ENCODE data around the gene SPAG5.
A peak's percentile ranks its signal among the peaks of the same experiment; 100 is the strongest.

SPAG5 gene

DNA sequence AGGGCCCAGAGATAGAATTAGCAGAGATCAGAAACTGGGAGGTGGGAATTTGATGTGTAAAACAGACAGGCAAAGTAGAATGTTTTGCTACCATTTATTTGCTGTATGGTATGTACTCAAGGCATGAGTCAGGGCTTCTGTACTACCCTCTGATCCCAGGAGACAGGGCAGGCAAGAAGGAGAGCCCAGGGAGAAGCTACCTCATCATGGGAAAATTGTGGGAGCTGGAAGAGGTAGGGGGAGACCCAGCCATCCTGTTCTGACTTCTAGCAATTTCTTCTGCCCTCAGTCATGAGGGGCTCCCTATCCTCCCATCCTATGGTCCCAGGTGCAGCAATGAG is 25.8 kb downstream of the SPAG5 start:
- Histone ChIP-seq H3K27me3 (ENCODE audit: control insufficient read depth, insufficient read depth, low read length, poor library complexity, severe bottlenecking) (peaks cover 27% of the 10 kb centered on the region), H3K27ac (ENCODE audit: insufficient read depth, low read depth, low read length, poor library complexity, severe bottlenecking) (no peak overlapping the region), H3K36me3 (ENCODE audit: control insufficient read depth, insufficient read depth, low read length) (peaks cover 8% of the 10 kb centered on the region), H3K4me1 (ENCODE audit: control insufficient read depth, insufficient read depth, low read length) (no peaks in the 10 kb centered on the region), H3K4me3 (ENCODE audit: insufficient read depth, low read depth, low read length) (no peak overlapping the region), H3K9me3 (ENCODE audit: control insufficient read depth, low read length) (no peaks in the 10 kb centered on the region)

GRCh38 chr17:28572259-28573039 is 26.4 kb downstream of the SPAG5 start:
- WGBS, 2 experiments: 75 to 86% methylated on average over 5 of the region's 5 CpGs
- peaks cover 3% of the 10 kb centered on the region for H3K36me3 ChIP-seq (ENCODE audit: control insufficient read depth, insufficient read depth, low read length)
- H3K27me3 ChIP-seq (ENCODE audit: control insufficient read depth, insufficient read depth, low read length, poor library complexity, severe bottlenecking): peaks cover 27% of the 10 kb centered on the region
- H3K4me1 ChIP-seq (ENCODE audit: control insufficient read depth, insufficient read depth, low read length): no peaks in the 10 kb centered on the region
- no peak overlapping the region for H3K4me3 ChIP-seq (ENCODE audit: insufficient read depth, low read depth, low read length)
- no peaks in the 10 kb centered on the region for H3K9me3 ChIP-seq (ENCODE audit: control insufficient read depth, low read length)
- H3K27ac ChIP-seq (ENCODE audit: insufficient read depth, low read depth, low read length, poor library complexity, severe bottlenecking): no peak overlapping the region

GRCh38 chr17:28571361-28572122 is 27.3 kb downstream of the SPAG5 start, which contains the start of gene PIGS:
TSS of gene PIGS (minus strand) at chr17:28571524. CDS start at chr17:28571496, 28 bp downstream.
- Histone ChIP-seq H3K36me3 (ENCODE audit: control insufficient read depth, insufficient read depth, low read length) (no peaks in the 10 kb centered on the region), H3K4me1 (ENCODE audit: control insufficient read depth, insufficient read depth, low read length) (no peaks in the 10 kb centered on the region), H3K27me3 (ENCODE audit: control insufficient read depth, insufficient read depth, low read length, poor library complexity, severe bottlenecking) (peaks cover 27% of the 10 kb centered on the region), H3K27ac (ENCODE audit: insufficient read depth, low read depth, low read length, poor library complexity, severe bottlenecking) (no peak within 1 kb of the TSS), H3K9me3 (ENCODE audit: control insufficient read depth, low read length) (no peaks in the 10 kb centered on the region), H3K4me3 (ENCODE audit: insufficient read depth, low read depth, low read length) (peak within 1 kb of the TSS; percentile 96)
- WGBS, 2 experiments: 2% methylated on average over 49 of the region's 49 CpGs

GRCh38 chr17:28570716-28571360 is 28.0 kb downstream of the SPAG5 start:
- Histone ChIP-seq H3K36me3 (ENCODE audit: control insufficient read depth, insufficient read depth, low read length) (no peaks in the 10 kb centered on the region), H3K27me3 (ENCODE audit: control insufficient read depth, insufficient read depth, low read length, poor library complexity, severe bottlenecking) (peaks cover 23% of the 10 kb centered on the region), H3K9me3 (ENCODE audit: control insufficient read depth, low read length) (no peaks in the 10 kb centered on the region), H3K4me3 (ENCODE audit: insufficient read depth, low read depth, low read length) (peak overlapping the region; percentile 96), H3K27ac (ENCODE audit: insufficient read depth, low read depth, low read length, poor library complexity, severe bottlenecking) (no peak overlapping the region), H3K4me1 (ENCODE audit: control insufficient read depth, insufficient read depth, low read length) (no peaks in the 10 kb centered on the region)
- 1 to 2% methylated on average over 39 of the region's 39 CpGs for WGBS, 2 experiments

- Histone ChIP-seq H3K4me1 (ENCODE audit: control insufficient read depth, insufficient read depth, low read length) (no peaks in the 10 kb centered on the region), H3K9me3 (ENCODE audit: control insufficient read depth, low read length) (no peaks in the 10 kb centered on the region), H3K27me3 (ENCODE audit: control insufficient read depth, insufficient read depth, low read length, poor library complexity, severe bottlenecking) (peaks cover 18% of the 10 kb centered on the region), H3K27ac (ENCODE audit: insufficient read depth, low read depth, low read length, poor library complexity, severe bottlenecking) (no peak overlapping the region), H3K4me3 (ENCODE audit: insufficient read depth, low read depth, low read length) (no peak overlapping the region), H3K36me3 (ENCODE audit: control insufficient read depth, insufficient read depth, low read length) (no peaks in the 10 kb centered on the region)
- WGBS, 2 experiments: 100% methylated on average over 1 of the region's 1 CpG
These were observed 29.4 kb downstream of the SPAG5 start for GRCh38 chr17:28569446-28569845.

DNA sequence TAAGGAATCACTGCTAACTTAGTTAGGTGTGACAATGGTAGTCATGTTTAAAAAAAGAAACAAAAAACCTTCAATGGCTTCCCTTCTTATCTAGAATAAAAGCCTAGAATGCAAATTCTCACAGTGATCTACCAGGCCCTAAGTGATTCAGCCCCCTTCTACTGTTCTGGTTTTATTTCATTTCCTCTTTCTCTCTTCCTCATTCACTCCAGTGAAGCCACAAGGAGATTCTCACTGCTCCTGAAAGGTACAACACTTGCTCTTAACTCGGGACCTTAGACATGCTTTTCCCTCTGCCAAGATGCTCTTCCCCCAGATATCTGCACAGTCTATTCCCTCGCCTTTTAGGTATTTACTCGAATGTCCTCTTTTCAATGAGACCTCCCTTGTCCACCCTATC is 31.2 kb downstream of the SPAG5 start:
- H3K9me3 ChIP-seq (ENCODE audit: control insufficient read depth, low read length): no peaks in the 10 kb centered on the region
- H3K36me3 ChIP-seq (ENCODE audit: control insufficient read depth, insufficient read depth, low read length): peaks cover 9% of the 10 kb centered on the region
- H3K27ac ChIP-seq (ENCODE audit: insufficient read depth, low read depth, low read length, poor library complexity, severe bottlenecking): no peak overlapping the region
- no peaks in the 10 kb centered on the region for H3K4me1 ChIP-seq (ENCODE audit: control insufficient read depth, insufficient read depth, low read length)
- WGBS, 2 experiments: 90 to 94% methylated on average over 3 of the region's 3 CpGs
- H3K4me3 ChIP-seq (ENCODE audit: insufficient read depth, low read depth, low read length): no peak overlapping the region
- peaks cover 9% of the 10 kb centered on the region for H3K27me3 ChIP-seq (ENCODE audit: control insufficient read depth, insufficient read depth, low read length, poor library complexity, severe bottlenecking)

DNA sequence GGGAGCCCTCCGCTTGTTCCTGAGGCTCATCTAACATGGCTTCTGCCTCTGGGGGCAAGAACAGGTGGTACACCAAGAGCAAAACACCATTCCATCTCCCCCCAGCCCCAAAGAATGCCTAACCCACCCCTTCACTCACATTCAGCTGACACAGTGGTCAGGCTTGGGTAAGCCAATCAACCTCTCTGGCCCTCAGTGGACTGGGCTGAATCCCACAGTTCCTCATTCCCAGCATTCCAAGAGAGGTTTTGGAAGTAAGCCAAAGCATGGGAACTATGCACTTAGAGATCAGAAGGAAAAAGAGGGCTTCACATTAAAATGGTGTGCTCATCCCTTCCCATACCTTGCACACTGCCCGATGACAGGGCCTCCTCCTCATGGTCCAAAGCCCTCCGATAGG is 35.4 kb downstream of the SPAG5 start:
- H3K27me3 ChIP-seq (ENCODE audit: control insufficient read depth, insufficient read depth, low read length, poor library complexity, severe bottlenecking): no peaks in the 10 kb centered on the region
- WGBS, 2 experiments: 93 to 97% methylated on average over 3 of the region's 3 CpGs
- H3K4me1 ChIP-seq (ENCODE audit: control insufficient read depth, insufficient read depth, low read length): no peaks in the 10 kb centered on the region
- H3K36me3 ChIP-seq (ENCODE audit: control insufficient read depth, insufficient read depth, low read length): peaks cover 21% of the 10 kb centered on the region
- H3K9me3 ChIP-seq (ENCODE audit: control insufficient read depth, low read length): no peaks in the 10 kb centered on the region
- no peak overlapping the region for H3K27ac ChIP-seq (ENCODE audit: insufficient read depth, low read depth, low read length, poor library complexity, severe bottlenecking)
- no peak overlapping the region for H3K4me3 ChIP-seq (ENCODE audit: insufficient read depth, low read depth, low read length)

- WGBS, 2 experiments: 94 to 96% methylated on average over 3 of the region's 3 CpGs
- Histone ChIP-seq H3K27ac (ENCODE audit: insufficient read depth, low read depth, low read length, poor library complexity, severe bottlenecking) (no peak overlapping the region), H3K4me3 (ENCODE audit: insufficient read depth, low read depth, low read length) (no peak overlapping the region), H3K27me3 (ENCODE audit: control insufficient read depth, insufficient read depth, low read length, poor library complexity, severe bottlenecking) (no peaks in the 10 kb centered on the region), H3K9me3 (ENCODE audit: control insufficient read depth, low read length) (no peaks in the 10 kb centered on the region), H3K36me3 (ENCODE audit: control insufficient read depth, insufficient read depth, low read length) (peaks cover 29% of the 10 kb centered on the region), H3K4me1 (ENCODE audit: control insufficient read depth, insufficient read depth, low read length) (peaks cover 8% of the 10 kb centered on the region)
These were observed 43.8 kb downstream of the SPAG5 start for GRCh38 chr17:28555022-28555421.

GRCh38 chr17:28554565-28554964 is 44.3 kb downstream of the SPAG5 start:
- H3K27ac ChIP-seq (ENCODE audit: insufficient read depth, low read depth, low read length, poor library complexity, severe bottlenecking): no peak overlapping the region
- H3K4me1 ChIP-seq (ENCODE audit: control insufficient read depth, insufficient read depth, low read length): peaks cover 13% of the 10 kb centered on the region
- H3K27me3 ChIP-seq (ENCODE audit: control insufficient read depth, insufficient read depth, low read length, poor library complexity, severe bottlenecking): no peaks in the 10 kb centered on the region
- H3K4me3 ChIP-seq (ENCODE audit: insufficient read depth, low read depth, low read length): no peak overlapping the region
- H3K36me3 ChIP-seq (ENCODE audit: control insufficient read depth, insufficient read depth, low read length): peaks cover 24% of the 10 kb centered on the region
- WGBS, 2 experiments: 92 to 95% methylated on average over 6 of the region's 6 CpGs
- no peaks in the 10 kb centered on the region for H3K9me3 ChIP-seq (ENCODE audit: control insufficient read depth, low read length)

DNA sequence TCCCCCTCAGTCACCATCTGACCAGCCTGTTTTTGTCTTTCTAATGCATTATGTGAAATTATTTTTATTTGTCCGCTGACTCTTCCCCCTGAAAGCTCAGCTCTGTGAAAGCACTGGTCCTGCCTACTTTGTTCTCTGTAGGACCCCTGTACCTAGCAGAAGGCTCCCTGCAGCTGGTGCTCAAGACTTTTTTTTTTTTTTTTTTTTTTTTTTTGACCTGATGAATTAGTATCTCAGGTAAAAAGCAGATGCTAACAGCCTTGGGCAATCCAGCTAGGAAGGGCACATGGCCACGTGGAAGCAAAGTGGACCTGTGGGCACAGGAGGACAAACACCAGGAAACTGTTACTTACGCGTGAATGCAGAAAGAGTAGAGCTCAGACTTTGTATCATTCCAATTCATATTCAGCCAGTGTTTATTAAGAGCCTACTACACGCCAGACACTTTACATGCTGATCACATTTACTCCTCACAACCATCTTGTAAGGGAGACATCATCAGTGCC is 45.8 kb downstream of the SPAG5 start:
- H3K36me3 ChIP-seq (ENCODE audit: control insufficient read depth, insufficient read depth, low read length): peaks cover 24% of the 10 kb centered on the region
- H3K9me3 ChIP-seq (ENCODE audit: control insufficient read depth, low read length): no peaks in the 10 kb centered on the region
- no peak overlapping the region for H3K4me3 ChIP-seq (ENCODE audit: insufficient read depth, low read depth, low read length)
- WGBS, 2 experiments: 75 to 81% methylated on average over 5 of the region's 5 CpGs
- H3K27ac ChIP-seq (ENCODE audit: insufficient read depth, low read depth, low read length, poor library complexity, severe bottlenecking): no peak overlapping the region
- H3K27me3 ChIP-seq (ENCODE audit: control insufficient read depth, insufficient read depth, low read length, poor library complexity, severe bottlenecking): no peaks in the 10 kb centered on the region
- peaks cover 17% of the 10 kb centered on the region for H3K4me1 ChIP-seq (ENCODE audit: control insufficient read depth, insufficient read depth, low read length)
